CD4-positive, alpha-beta T cell treated with Interferon alpha-2 for 1 hour (primary cell): Measurements from ENCODE around the gene MEGF9.

Experiments
- DNase-seq, 2 donors: peaks; one replicate each; pipeline ENCODE4 v3.0.0-alpha.2; 2020 to 2022

The MEGF9 gene

DNA sequence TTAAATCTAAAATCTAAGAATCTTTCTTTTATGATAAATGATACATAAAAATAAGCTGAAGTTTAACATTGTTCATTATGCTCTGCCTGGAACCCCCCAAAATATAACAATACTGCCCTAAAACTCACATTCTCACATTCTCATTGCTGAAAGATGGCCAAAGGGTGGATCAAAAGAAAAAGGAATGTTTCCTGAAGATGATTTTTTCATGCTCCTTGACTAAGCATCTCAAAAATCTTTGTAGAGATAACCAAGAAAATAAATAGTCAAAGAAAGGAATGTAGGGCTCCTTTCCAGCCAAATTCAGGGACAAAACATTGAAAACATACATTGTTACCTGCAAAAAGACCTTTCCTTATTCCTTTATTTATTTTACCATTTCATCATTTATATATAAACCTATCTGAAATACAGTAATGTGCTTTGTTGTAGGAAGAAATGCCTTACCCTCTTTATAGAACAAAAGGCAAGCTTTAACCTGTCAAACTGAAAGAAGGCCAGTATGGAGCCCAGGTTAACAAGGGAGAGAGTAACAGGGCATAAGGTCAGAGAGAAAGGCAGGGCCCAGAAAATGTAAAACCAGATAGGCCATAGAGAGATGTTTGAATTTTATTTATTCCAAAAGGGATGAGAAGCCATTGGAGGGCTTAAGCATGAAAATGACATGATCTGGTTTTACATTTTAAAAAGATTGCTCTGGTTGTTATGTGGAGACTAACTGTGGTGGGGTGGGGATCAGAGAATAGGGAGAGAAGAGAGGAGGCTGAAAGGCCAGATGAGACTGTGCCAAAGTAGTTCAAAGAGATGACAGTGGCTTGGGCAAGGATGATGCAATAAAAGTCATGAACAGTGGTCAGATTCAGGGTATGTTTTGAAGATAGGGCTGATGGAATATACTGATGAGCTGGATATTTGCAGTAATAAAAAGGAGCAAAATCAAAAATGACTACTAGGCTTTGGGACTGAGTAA lies 97.0 kb downstream of the MEGF9 start:
- DNase-seq: no peak

- no peak for DNase-seq
Measured at GRCh38 chr9:120612218-120612617, 102.1 kb downstream of the MEGF9 start.

DNA sequence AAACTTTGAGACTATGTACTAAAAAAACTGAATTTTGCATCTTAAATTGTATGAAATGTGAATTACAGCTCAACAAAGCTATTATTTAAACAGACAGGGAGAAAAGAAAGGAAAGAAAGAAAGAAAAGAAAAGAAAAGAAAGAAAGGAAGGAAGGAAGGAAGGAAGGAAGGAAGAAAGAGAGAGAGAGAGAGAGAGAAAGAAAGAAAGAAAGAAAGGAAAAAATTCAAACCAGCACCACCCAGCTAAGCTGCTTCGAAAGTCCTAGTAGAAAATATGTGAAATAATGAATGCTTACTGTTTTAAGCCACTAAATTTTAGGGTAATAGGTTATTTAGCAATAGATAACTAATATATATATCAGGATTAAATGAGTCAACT lies 102.6 kb downstream of the MEGF9 start:
- no peak for DNase-seq

DNA sequence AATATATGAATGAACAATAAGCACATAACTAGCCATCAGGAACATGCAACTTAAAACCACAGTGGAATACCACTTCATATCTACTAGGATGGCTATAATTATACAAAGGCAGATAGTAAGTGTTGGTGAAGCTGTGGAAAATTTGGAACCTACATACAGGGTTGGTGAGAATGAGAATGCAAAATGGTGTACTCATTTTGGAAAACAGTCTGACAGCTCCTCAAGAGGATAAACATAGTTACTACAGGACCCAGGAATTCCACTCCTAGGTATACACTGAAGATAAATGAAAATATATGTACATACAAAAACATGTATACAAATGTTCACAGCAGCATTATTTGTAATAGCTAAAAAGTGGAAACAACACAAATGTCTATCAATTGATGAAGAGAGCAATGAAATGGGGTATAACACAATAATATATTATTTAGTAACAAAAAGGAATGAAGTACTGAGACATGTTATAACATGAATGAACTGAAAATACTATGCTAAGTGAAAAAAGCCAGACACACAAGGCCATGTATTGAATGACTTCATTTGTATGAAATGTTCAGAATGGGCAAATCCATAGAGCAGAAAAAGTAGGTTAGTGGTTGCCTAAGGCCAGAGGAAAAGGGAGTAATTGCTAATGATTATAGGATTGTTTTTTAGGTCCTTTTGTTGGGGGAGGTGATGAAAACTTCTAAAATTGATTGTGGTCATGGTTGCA lies 103.1 kb downstream of the MEGF9 start:
- no peak for DNase-seq

- DNase-seq: no peak
Measured at GRCh38 chr9:120609636-120610035, 104.6 kb downstream of the MEGF9 start.

GRCh38 chr9:120608421-120608820 lies 105.8 kb downstream of the MEGF9 start:
- no peak for DNase-seq

DNA sequence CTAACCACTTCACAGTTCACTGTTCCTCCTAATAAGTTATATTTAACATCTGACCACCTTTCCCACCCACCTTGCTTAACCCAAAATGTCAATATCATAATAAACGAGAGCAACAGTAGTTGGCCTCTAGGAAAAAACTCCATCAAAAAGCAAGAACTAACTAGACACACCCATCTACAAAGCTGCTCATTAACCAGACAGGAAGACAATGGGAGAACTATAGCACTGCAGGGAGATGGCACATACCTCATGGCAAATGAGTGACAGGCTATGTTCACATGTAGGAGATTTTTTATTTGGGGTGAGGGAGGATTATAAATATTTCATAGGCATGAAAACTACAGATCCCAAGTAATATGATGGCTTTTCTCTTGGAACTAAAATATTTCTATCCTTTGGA lies 110.7 kb downstream of the MEGF9 start:
- DNase-seq: no peak

DNA sequence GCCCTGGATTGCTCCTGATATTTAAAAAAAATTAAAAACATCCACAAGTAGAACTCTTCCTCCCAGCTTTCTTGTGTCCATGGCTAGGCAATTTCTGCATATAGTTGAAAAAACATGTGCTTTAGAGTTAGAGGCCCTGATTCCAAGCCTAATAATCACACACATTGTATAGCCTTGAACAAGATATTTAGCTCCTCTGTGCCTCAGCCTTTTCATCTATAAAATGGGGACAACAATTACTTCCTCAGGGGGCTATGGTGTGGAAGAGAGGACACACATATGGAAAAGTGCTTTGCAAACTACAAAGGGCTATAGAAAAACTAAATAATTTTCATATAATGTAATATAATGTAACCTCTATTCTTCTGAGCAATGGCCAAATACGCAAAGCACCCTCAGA lies 111.3 kb downstream of the MEGF9 start:
- DNase-seq: no peak

DNA sequence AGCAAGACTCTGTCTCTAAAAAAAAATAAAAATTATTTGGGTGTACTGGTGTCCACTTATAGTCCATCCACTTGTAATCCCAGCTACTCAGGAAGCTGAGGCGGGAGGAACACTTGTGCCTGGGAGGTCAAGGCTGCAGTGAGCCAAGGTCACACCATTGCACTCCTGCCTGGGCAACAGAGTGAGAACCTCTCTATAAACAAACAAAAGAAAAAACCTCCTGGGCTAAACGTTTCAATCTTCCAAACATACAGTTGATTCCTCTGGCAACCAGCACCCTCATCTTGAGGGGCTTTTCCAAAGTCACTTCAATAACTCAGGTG lies 120.4 kb downstream of the MEGF9 start:
- no peak for DNase-seq

GRCh38 chr9:120593250-120593954 lies 120.9 kb downstream of the MEGF9 start:
- no peak for DNase-seq

DNA sequence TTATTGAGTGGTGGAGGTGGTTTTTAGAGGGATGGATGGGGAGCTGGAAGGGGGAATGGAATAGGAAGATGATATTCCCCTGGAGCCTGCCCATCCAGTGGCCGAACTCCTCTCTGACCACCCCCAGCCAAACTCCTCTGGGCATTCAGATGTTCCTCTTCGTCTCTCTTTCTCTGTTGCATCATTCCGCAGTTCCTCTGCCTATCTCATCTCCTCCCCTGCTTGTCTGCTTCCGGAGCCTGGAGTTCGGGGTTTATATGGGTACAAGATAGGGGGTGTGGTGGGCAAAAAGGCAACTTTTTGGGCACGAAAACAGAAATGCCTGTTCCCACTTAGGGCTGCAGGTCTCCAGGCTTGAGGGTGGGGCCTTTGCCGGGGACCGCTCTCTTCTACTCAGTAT lies 122.1 kb downstream of the MEGF9 start:
- no peak for DNase-seq

DNA sequence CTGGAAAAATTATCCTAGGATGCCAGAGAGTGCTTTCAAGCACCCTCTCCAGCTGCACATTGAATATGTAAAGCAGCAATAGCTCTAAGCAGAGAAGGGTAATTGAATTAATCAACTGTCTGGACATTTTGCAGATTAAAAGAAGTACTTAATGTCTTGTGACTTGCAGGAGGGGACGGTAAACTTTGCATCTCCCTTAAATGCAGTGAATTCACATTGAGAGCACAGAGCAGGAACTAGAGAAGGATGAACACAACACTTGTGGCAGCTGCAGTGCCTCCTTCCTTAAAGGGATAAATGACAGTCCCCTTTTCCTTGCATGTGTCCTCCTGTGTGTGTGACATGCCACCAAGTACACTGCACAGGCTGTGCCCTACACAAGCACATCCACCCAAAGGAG lies 126.9 kb downstream of the MEGF9 start:
- DNase-seq: no peak

- peak; percentile 55 to 72 for DNase-seq
Measured at GRCh38 chr9:120583958-120584369, 130.3 kb downstream of the MEGF9 start.

DNA sequence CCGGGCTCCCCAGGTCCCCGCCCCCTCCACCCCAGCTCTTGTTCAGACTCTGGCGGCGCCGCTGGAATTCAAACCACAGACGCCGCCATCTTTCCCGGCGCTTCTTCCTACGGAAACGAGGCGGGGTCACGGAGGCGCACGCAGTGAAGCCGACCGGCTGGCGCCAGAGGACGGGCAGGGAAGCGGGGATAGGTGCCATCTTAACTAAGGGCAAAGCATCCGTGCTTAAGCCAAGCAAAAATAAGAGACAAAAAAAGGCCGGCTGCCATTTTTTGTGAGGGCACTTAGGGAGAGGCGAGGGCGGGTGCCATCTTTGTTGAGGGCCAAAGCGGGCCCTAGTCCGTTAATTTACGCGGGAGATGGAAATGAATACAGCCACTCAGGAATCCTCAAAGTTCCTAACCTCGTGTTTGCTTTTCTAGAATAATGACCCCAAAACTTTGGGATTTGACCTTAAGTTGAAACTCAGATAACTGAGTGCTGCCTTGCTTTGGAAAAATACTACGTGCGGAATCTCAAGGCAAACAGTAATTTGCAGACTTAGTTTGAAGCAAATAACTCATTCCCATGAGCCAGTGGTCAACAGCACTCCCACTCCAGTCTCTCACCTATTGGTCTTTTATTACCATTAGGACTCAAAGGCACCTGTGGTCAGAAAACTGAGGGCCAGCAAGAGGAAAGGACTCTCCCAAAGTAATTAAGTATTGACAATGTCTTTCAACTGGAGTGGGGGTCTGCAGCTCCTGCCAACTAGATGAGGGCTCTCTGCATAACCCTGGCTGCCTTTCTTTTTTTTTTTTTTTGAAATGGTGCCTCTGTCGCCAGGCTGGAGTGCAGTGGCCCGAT lies 134.0 kb downstream of the MEGF9 start, which contains the start of gene CDK5RAP2:
Gene CDK5RAP2, minus strand, starts transcription at position 117 of the 846 bp plus-strand sequence. CDS start 189 bp downstream, outside the sequence.
- peak; percentile 93 to 95 for DNase-seq

DNA sequence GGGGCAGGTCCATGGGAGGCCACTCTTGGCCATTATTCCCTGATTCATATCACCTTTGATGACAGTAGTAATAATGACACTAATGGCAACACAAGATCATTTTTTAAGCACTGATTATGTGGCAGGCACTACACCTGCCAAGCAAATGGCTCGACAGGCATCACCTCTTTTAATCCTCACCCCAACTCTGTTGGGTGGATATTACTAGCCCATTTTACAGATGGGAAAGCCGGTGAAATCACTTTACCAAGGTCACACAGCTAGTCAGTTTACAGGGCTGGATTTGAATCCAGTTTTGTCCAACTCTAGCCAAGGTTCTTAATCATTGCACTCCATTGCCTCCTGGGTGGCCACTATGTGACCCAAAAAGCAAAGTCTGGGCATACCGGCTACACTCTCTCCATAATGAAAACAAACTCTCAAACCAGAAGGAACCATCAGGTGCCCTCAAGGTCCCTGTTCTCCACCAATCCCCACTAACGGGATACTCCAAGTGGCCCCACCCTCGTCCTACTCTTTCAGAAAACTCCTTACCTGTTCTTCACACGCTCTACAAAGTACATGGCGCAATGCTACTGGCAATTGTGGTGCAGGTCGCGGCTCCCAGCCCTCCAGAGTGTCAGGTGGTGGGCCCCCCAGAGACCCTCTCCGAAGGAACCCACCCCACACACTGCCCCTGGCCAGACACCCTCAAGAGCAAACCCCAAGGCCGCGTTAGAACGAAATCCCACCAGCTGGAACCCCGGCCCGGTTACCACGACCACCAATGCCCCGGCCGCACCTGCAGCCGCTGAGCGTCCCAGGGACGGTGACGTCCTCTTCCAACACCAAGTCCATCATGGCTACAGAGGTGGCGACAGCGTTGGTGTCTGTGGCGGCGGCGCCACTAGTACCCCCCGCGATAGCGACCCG lies 134.9 kb downstream of the MEGF9 start:
- DNase-seq: no peak

- DNase-seq: no peak
Measured at GRCh38 chr9:120574473-120574872, 139.8 kb downstream of the MEGF9 start.

DNA sequence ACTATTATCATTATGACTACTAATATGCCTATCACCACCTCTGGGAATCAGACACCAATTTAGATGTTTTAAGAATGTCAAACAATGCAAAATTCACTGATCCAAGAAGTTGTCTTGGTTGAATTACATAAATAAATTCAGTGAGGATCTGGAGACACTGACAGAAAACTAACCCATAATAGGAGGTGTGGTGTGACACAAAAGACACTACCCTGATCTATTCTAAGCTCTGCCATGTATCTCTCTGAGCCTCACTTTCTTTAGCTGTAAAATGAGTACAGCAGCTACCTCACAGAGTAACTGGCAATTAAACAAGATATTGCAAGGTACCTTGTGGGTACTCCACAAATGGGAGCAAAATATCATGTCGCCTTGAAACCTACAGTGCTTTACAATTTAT lies 141.8 kb downstream of the MEGF9 start:
- DNase-seq: no peak

DNA sequence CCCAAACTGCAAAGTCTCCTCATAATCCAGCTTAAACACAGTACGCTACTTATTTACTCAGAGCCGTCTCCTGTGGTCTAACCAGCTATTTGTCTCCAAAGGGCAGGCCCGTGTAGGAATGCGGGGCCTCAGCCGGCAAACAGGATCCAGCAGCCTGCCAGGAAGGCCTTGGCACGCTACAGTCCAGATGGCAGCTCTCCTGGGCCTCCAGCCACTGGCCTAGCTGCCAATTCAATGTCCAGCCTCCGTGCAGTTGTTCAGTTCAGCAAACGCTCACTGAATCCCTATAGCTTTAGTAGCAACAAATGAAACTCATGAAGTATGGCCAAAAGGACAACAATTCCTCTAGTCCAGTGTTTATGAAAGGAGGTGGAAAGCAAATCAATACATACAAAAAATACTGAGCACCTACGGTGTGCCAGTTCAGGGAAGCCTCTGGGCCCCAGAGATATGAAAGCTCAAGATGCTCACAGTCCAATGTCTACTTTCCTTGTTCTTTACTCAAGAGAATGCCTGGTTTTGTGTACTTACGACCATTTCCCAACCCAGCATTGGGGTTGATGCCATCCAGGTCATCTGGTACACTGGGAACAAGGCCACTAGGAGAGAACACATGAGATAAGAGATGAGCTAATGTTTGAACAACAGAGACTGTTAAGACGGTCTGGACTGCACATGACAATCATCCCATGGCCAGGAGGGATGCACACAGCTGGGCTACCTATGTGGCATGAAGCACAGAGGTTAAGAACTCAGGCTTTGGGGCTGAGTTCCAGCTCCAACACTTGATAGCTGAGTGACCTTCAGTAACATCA lies 142.6 kb downstream of the MEGF9 start:
- no peak for DNase-seq

GRCh38 chr9:120570296-120570695 lies 144.0 kb downstream of the MEGF9 start:
- no peak for DNase-seq

GRCh38 chr9:120569556-120569955 lies 144.7 kb downstream of the MEGF9 start:
- no peak for DNase-seq

DNA sequence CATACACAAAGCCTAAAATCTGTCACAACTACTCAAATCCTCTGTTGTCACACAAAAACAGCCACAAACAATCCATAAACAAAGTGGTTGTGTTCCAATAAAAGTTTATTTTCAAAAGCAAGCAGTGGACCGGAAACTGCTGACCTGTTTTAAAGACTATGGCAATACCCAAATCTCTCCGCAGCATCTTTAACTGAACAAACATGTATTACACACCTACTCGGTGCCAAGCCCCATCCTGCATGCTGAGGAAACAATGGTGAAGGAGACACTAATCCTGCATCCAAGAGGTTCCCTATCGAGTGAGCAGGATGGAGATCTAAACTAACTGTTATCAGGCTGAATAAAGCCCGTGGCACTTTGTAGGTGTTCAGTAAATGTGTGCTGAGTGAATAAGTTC lies 145.5 kb downstream of the MEGF9 start:
- no peak for DNase-seq
